Stimulated activated CD4-positive, alpha-beta T cell treated with anti-CD3 and anti-CD28 coated beads, Interleukin-1b, Interleukin-23, amount 100 ng/mL, for 4 hours (primary cell): ENCODE results near the gene LTA4H.
A peak's percentile ranks its signal among the peaks of the same experiment; 100 is the strongest.
"Not testable (repeated sequence)": the region's sequence is repeated elsewhere in the genome, so short reads cannot be mapped to it uniquely, and the experiment has no call there.

Experiments used
- DNase-seq, 2 donors: peaks; one replicate each; pipeline ENCODE4 v3.0.0-alpha.2; 2020; ENCODE audit warnings: low read depth in 2 of 2

The LTA4H gene

GRCh38 chr12:96035283-96036236, at the start of gene LTA4H:
LTA4H (minus strand) TSS chr12:96035587; CDS start chr12:96035519, 68 bp downstream.
- DNase-seq, result peak; percentile 85 to 95

GRCh38 chr12:96084624-96085023, 49.2 kb upstream of the LTA4H start:
- no peak for DNase-seq

- no peak for DNase-seq
These were observed 47.8 kb upstream of the LTA4H start for GRCh38 chr12:96083020-96083719.

GRCh38 chr12:96081596-96081995, 46.2 kb upstream of the LTA4H start:
- DNase-seq, result no peak

- DNase-seq, result no peak
These were observed 43.1 kb upstream of the LTA4H start for GRCh38 chr12:96078231-96079135.

- DNase-seq, result no peak
These were observed 41.7 kb upstream of the LTA4H start for GRCh38 chr12:96077081-96077480.

- DNase-seq, result no peak
These were observed 40.2 kb upstream of the LTA4H start for GRCh38 chr12:96075560-96075959.

GRCh38 chr12:96073346-96074330, 38.3 kb upstream of the LTA4H start:
- DNase-seq, result no peak

GRCh38 chr12:96070670-96071279, 35.4 kb upstream of the LTA4H start:
- no peak for DNase-seq

GRCh38 chr12:96069511-96070231, 34.3 kb upstream of the LTA4H start:
- no peak for DNase-seq

- DNase-seq, result no peak
These were observed 33.2 kb upstream of the LTA4H start for GRCh38 chr12:96068636-96069035.

GRCh38 chr12:96068111-96068510, 32.7 kb upstream of the LTA4H start:
- no peak for DNase-seq

- DNase-seq, result not testable (repeated sequence)
These were observed 30.4 kb upstream of the LTA4H start for GRCh38 chr12:96065776-96066175.

GRCh38 chr12:96064966-96065365, 29.6 kb upstream of the LTA4H start:
- no peak for DNase-seq

- DNase-seq, result no peak
These were observed 28.9 kb upstream of the LTA4H start for GRCh38 chr12:96064271-96064670.

GRCh38 chr12:96063046-96063445, 27.7 kb upstream of the LTA4H start:
- no peak for DNase-seq

- peak; percentile 55 to 72 for DNase-seq
These were observed 26.6 kb upstream of the LTA4H start for GRCh38 chr12:96061864-96062453.

- no peak for DNase-seq
These were observed 25.9 kb upstream of the LTA4H start for GRCh38 chr12:96061323-96061722.

- no peak for DNase-seq
These were observed 24.7 kb upstream of the LTA4H start for GRCh38 chr12:96060041-96060440.
